ENCODE measurements around the gene SPSB4. TPM values are rescaled to one million over a fixed set of nuclear protein-coding genes. Genes with fewer than 3 reads are reported as not detected.

The SPSB4 gene
- total RNA-seq (2022; extraction: Qiagen RNA extraction), result 0.11 to 0.28 TPM (median 0.19 TPM) in 5 replicates

GRCh38 chr3:141050576-141051442 is at the start of gene SPSB4:
Gene SPSB4 (plus strand): TSS chr3:141051347. CDS start chr3:141066105, 14,758 bp downstream.

Other genes starting within 250 kb of the SPSB4 start
- gene SLC25A36, start 109.5 kb upstream of the SPSB4 start, total RNA-seq (2022; extraction: Qiagen RNA extraction), result 14.1 to 20.1 TPM (median 19.5 TPM) in 5 replicates
- 14.2 to 16.7 TPM (median 16.3 TPM) in 5 replicates for gene PXYLP1, start 180.5 kb downstream of the SPSB4 start, total RNA-seq (2022; extraction: Qiagen RNA extraction)